AG09319 (cell line): ENCODE data around the gene ARL3.

Source experiments
- DNase-seq: peaks from one replicate; pipeline ENCODE4 v3.0.0-alpha.2; 2010; ENCODE audit warnings: low read depth; ENCODE audit errors: extremely low read depth
- TF ChIP-seq, protein P1 (sequence below): IDR thresholded peaks from 2 replicates; pipeline ENCODE4 v1.5.1; 2011; ENCODE audit warnings: low read depth, mild to moderate bottlenecking, inconsistent platforms, low read length, moderate library complexity

The ARL3 gene

DNA sequence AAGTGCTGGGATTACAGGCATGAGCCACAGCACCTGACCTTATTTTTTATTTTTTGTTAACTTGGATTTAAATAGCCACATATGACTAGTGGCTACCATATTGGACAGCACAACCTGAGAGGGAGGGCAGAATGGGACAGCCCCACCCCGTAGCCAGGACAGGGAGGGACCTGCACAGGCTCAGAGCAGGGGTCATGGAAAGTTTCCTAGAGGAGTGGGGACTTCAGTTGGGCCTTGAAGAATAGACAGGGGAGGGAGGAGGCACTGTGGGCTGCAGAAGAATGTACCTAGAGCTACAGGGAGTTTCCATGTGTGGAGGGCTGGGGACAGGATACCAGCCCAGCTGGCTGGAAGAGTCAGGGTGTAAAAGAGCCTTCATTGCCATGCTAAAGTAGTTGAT, 61.1 kb downstream of the ARL3 start:
- TF ChIP-seq, protein P1, sequence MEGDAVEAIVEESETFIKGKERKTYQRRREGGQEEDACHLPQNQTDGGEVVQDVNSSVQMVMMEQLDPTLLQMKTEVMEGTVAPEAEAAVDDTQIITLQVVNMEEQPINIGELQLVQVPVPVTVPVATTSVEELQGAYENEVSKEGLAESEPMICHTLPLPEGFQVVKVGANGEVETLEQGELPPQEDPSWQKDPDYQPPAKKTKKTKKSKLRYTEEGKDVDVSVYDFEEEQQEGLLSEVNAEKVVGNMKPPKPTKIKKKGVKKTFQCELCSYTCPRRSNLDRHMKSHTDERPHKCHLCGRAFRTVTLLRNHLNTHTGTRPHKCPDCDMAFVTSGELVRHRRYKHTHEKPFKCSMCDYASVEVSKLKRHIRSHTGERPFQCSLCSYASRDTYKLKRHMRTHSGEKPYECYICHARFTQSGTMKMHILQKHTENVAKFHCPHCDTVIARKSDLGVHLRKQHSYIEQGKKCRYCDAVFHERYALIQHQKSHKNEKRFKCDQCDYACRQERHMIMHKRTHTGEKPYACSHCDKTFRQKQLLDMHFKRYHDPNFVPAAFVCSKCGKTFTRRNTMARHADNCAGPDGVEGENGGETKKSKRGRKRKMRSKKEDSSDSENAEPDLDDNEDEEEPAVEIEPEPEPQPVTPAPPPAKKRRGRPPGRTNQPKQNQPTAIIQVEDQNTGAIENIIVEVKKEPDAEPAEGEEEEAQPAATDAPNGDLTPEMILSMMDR: no peak
- no peak for DNase-seq

DNA sequence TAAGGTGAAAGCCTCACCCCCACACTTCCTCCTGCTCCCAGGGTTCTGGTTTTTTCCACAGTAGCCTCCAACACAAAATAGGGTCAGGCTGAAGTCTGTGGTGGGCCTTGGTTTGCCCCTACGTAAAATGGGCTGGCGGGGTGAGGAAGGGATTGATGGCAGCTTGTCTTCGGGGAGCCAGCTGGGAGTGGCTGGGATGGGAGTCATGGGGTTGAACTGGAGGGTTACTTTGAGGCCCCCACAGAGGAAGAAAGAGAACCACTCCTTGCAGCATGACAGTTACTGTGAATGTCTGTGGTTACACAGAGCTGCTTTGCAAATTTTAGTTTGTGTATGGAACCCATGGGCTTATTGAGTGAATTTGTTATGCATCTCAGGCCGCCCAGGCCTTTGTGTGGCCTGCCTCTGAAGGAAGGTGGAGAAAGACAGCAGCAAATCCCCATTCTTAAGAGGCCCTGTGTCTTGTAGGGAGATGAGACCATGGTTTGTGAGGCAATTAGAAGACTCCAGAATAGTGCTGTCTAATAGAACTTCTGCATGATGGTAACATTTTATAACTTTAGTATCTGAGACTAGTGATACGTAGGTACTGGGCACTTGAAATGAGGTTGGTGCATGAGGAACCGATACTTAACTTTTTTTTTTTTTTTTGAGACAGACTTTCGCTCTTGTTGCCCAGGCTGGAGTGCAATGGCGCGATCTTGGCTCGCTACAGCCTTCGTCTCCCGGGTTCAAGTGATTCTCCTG, 61.9 kb downstream of the ARL3 start:
- TF ChIP-seq, protein P1: no peak
- no peak for DNase-seq

DNA sequence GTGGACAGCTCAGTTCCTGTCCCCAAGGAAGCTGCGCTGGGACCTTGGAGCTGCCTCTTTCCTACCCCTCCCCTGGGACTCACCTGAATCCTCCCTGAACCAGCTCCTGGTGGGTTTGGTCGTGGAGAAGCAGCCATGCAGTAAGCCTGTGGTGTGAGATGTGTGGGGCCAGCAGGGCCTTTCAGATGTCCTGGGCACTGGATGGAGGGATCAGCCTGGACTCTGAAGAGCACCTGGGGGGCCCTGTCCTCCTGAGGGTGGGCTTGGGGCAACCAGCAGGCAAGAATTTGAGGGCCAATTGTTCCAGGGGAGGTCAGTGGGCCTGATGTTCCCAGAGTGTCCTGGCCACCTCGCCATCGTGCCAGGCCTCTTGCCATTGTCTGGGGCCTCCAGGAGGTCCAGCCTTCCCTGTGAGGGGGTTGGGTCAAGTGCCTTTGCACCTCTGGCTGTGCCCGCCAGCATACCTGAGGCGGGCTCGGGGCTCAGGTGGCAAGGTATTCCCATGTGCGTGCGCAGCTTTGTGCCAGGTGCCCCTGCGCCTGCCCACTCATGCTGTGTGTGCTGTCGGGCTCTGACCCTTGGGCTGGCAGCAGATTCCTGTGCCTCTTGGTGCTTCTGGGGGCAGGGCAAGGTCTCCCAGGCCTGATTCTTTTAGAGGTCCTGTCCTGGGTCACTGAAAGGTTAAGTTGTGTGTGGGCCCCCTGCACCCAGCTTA, 62.6 kb downstream of the ARL3 start:
- TF ChIP-seq, protein P1: no peak
- DNase-seq: no peak

DNA sequence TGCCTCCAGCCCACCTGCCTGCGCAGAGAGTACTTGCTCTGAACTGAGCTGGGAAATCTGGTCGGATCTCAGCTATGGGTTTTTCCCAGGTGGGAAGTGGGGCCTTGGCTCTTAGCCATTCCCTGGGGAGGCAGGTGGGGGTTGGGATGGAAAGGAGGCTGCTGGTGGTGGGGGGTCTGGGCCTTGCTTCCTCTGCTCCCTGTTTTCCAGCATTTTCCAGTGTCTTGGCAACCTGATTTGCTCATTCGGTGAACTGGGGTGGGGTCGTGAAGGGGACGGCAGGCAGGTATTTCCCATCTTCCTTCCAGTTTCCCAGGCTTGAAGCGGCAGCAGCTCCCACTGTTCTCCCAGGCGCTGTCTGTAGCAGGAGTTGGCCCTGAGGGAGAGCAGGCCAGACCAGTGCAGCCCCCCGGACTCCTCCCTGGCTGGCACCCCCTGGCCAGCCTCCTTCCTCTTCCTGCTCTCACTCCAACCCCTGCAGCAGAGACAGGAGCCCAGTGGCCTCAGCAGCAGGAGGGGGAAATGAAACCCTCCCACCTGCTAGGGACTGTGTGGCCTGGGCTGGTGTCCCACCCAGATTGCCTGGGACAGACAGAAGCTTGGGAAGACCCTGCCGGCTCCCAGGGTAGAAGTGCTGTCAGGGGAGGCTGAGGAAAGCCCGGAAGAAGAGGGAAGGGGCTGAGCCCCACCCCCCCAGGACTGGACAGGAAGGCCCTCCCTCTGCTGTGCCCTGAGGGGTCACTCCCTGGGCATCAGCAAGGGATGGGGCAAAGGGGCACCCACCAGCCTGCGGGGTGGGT, 63.3 kb downstream of the ARL3 start:
- TF ChIP-seq, protein P1: no peak
- no peak for DNase-seq

DNA sequence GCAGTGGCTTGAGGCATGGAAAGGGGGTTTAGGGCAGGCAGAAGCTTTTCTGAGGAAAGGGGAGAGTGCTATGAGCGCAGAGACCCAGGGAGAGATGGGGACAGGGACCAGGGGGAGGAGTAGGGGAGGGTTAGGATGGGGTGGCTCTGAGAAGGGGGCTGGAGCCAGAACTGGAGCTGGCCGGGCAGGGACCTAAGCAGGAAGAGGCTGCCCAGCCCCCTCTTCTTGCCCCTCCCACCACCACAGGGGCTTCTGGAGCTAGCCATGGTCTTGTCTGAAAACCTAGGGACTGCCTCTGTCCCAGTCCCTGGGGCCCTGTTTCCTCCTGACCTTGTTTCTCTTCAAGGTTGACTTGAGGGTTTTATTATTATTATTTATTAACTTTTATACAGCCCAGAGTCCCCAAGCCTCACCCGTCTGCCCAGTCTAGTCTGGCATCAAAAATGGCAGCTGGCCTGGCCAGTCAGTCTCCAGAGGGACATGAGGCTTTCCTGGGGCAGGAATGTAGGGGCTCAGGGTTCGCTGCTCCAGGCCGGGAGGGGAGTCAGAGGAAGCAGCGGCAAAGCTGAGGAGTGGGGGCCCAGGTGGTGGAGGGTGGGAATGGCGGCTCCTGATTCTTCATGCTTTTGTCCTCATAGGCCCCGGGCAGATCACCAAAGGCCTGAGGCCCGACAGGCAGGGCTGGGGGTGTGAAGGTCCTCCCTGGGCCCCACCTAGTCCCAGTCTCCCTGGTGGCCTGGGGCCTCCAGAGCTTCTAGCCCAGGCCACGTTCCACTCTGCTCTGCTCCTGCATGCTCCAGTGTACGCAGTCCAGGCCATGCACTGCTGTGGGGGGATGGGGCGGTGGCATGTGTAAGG, 64.2 kb downstream of the ARL3 start:
- no peak for DNase-seq

More for the DNA sequence above, 64.2 kb downstream of the ARL3 start:
- TF ChIP-seq, protein P1: no peak
